ENCODE data around the gene PHACTR1. TPM values are rescaled to one million over a fixed set of nuclear protein-coding genes. Genes with fewer than 3 reads are reported as not detected.

The PHACTR1 gene
- total and polyA plus RNA-seq, 9 of the 15 experiments (the other 6 are each of a cell fraction or from before 2014, with no cell fraction given): 11.5 to 32.6 (median 22.0) TPM

DNA sequence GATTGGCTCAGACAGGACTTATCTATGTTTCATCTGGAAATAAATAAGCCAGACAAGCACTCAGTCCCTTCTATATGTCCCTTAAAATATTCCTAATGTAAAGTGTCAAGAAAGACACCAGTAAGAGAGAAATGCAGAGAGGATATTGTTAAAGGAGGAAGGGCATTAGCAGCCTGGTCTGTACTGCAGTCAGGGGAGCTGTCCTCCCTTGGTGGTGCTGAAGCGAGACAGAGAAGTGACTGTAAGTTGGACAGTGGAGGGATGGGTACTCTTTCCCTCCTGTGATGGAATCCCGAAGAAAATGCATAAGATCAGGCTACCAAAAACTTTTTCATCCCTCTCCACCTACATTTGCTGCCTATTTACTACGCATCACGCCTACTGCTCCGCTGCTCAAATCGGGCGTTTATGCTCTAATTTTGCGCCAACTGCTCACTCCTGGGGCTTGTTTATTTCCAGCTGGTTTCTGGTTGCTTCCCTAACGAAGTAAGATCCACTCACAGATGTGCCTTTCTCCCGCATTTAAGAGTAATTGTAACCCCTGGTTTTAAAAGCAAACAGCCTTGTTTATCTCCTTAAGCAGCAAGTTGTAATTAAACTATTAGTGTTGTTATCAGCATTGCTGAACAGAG is 35.2 kb downstream of the PHACTR1 start (continued):
- TF ChIP-seq ZNF592 (IDR thresholded peaks at IDR 0.05) (no peak), CREM (IDR thresholded peaks at IDR 0.05; ENCODE audit: low read depth) (peak; percentile 20; the same call in 1 of the 2 replicates), ZFP1 (CRISPR knock-in tag; IDR thresholded peaks at IDR 0.05) (no peak), POLR3G (IDR thresholded peaks at IDR 0.05; ENCODE audit: extremely low read depth, insufficient read length, insufficient replicate concordance) (no peak), PML (IDR thresholded peaks at IDR 0.05; ENCODE audit: low read length) (no peak), ZNF778 (CRISPR knock-in tag; IDR thresholded peaks at IDR 0.05) (no peak), ARNT (IDR thresholded peaks at IDR 0.05) (no peak), NR1H2 (CRISPR knock-in tag; IDR thresholded peaks at IDR 0.05) (no peak), RCOR1 (IDR thresholded peaks at IDR 0.05; ENCODE audit: borderline replicate concordance in 1 of 2, low read depth in 2 of 2, low read length in 2 of 2) (peak in 1 of 2 experiments; percentile 55; a peak in 1 of 4 replicates), STAT5A (IDR thresholded peaks at IDR 0.05; ENCODE audit: borderline replicate concordance, low read length) (no peak), NUFIP1 (IDR thresholded peaks at IDR 0.05; ENCODE audit: partially characterized antibody) (no peak), E2F6 (IDR thresholded peaks at IDR 0.05; ENCODE audit: borderline replicate concordance in 1 of 2, extremely low read depth in 1 of 2, insufficient read depth in 1 of 2, insufficient read length in 1 of 2, low read depth in 1 of 2, low read length in 1 of 2, poor library complexity in 1 of 2, severe bottlenecking in 1 of 2) (no peak), ZNF586 (CRISPR knock-in tag; conservative IDR thresholded peaks at IDR 0.05) (no peak), ZKSCAN3 (CRISPR knock-in tag; IDR thresholded peaks at IDR 0.05) (no peak), XRCC3 (IDR thresholded peaks at IDR 0.05) (no peak)
- TF ChIP-seq, protein P1, sequence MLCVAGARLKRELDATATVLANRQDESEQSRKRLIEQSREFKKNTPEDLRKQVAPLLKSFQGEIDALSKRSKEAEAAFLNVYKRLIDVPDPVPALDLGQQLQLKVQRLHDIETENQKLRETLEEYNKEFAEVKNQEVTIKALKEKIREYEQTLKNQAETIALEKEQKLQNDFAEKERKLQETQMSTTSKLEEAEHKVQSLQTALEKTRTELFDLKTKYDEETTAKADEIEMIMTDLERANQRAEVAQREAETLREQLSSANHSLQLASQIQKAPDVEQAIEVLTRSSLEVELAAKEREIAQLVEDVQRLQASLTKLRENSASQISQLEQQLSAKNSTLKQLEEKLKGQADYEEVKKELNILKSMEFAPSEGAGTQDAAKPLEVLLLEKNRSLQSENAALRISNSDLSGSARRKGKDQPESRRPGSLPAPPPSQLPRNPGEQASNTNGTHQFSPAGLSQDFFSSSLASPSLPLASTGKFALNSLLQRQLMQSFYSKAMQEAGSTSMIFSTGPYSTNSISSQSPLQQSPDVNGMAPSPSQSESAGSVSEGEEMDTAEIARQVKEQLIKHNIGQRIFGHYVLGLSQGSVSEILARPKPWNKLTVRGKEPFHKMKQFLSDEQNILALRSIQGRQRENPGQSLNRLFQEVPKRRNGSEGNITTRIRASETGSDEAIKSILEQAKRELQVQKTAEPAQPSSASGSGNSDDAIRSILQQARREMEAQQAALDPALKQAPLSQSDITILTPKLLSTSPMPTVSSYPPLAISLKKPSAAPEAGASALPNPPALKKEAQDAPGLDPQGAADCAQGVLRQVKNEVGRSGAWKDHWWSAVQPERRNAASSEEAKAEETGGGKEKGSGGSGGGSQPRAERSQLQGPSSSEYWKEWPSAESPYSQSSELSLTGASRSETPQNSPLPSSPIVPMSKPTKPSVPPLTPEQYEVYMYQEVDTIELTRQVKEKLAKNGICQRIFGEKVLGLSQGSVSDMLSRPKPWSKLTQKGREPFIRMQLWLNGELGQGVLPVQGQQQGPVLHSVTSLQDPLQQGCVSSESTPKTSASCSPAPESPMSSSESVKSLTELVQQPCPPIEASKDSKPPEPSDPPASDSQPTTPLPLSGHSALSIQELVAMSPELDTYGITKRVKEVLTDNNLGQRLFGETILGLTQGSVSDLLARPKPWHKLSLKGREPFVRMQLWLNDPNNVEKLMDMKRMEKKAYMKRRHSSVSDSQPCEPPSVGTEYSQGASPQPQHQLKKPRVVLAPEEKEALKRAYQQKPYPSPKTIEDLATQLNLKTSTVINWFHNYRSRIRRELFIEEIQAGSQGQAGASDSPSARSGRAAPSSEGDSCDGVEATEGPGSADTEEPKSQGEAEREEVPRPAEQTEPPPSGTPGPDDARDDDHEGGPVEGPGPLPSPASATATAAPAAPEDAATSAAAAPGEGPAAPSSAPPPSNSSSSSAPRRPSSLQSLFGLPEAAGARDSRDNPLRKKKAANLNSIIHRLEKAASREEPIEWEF (CRISPR knock-in tag; IDR thresholded peaks at IDR 0.05): no peak
- TF ChIP-seq, protein P2, sequence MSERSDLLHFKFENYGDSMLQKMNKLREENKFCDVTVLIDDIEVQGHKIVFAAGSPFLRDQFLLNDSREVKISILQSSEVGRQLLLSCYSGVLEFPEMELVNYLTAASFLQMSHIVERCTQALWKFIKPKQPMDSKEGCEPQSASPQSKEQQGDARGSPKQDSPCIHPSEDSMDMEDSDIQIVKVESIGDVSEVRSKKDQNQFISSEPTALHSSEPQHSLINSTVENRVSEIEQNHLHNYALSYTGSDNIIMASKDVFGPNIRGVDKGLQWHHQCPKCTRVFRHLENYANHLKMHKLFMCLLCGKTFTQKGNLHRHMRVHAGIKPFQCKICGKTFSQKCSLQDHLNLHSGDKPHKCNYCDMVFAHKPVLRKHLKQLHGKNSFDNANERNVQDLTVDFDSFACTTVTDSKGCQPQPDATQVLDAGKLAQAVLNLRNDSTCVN (CRISPR knock-in tag; IDR thresholded peaks at IDR 0.05): no peak
